ENCODE results near the gene OR6C2.

DNA sequence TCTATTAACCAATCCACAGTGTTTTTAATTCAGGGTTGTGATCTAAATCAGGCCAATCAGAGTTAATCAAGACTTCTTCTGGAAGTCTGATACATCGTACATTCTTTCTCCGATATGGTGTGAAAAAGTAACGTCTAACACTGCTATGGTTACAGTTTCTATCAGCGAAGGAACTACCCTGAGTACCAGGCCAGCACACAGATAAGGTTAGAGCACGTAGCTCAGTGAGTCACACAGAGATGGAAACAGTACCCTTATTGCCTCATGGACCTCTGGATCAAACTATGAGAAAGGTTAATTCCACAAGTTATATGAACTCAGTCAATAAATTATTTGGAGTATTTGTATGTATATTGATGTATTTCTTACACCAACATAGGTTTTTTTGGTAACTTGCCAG, 51.6 kb downstream of the OR6C2 start:
- TF ChIP-seq EZH2phosphoT487 (IDR thresholded peaks at IDR 0.05; ENCODE audit: insufficient read depth, low read depth) (no peak), EZH2 (IDR thresholded peaks at IDR 0.05; ENCODE audit: insufficient read depth, poor library complexity, severe bottlenecking) (no peak)

All from GM23248 (cell line).